ENCODE data around the gene LIF. TPM values are rescaled to one million over a fixed set of nuclear protein-coding genes. Genes with fewer than 3 reads are reported as not detected.

Gene LIF
- total RNA-seq, 1 donor from 2014 or later = 3.8 TPM

GRCh38 chr22:30270832-30271231, 24.3 kb upstream of the LIF start:
- no peak overlapping the region for H3K27ac Mint-ChIP-seq

GRCh38 chr22:30268331-30268730, 21.8 kb upstream of the LIF start:
- no peaks in the 10 kb centered on the region for H3K36me3 Mint-ChIP-seq
- peaks cover 4% of the 10 kb centered on the region for H3K27me3 Mint-ChIP-seq
- H3K4me3 Mint-ChIP-seq = no peak overlapping the region
- no peak for TF ChIP-seq CTCF (conservative IDR thresholded peaks at IDR 0.05)
- H3K9me3 Mint-ChIP-seq = no peaks in the 10 kb centered on the region
- no peak overlapping the region for H3K27ac Mint-ChIP-seq
- DNase-seq (ENCODE audit: extremely low spot score, unreplicated experiment) = no peak
- H3K4me1 Mint-ChIP-seq (ENCODE audit: unreplicated experiment) = no peaks in the 10 kb centered on the region

More at GRCh38 chr22:30270832-30271231, 24.3 kb upstream of the LIF start:
- Mint-ChIP-seq H3K36me3 (no peaks in the 10 kb centered on the region), H3K4me1 (ENCODE audit: unreplicated experiment) (no peaks in the 10 kb centered on the region), H3K4me3 (no peak overlapping the region), H3K27me3 (peaks cover 4% of the 10 kb centered on the region), H3K9me3 (no peaks in the 10 kb centered on the region)
- no peak for TF ChIP-seq CTCF (conservative IDR thresholded peaks at IDR 0.05)
- no peak for DNase-seq (ENCODE audit: extremely low spot score, unreplicated experiment)

- Mint-ChIP-seq H3K36me3 (no peaks in the 10 kb centered on the region), H3K9me3 (no peaks in the 10 kb centered on the region), H3K27me3 (peaks cover 6% of the 10 kb centered on the region), H3K4me1 (ENCODE audit: unreplicated experiment) (no peaks in the 10 kb centered on the region), H3K4me3 (no peak overlapping the region), H3K27ac (no peak overlapping the region)
- TF ChIP-seq CTCF (conservative IDR thresholded peaks at IDR 0.05) = no peak
- DNase-seq (ENCODE audit: extremely low spot score, unreplicated experiment) = no peak
These were observed 21.1 kb upstream of the LIF start for GRCh38 chr22:30267382-30268302.

- Mint-ChIP-seq H3K27me3 (peaks cover 5% of the 10 kb centered on the region), H3K9me3 (no peaks in the 10 kb centered on the region), H3K4me1 (ENCODE audit: unreplicated experiment) (peaks cover 7% of the 10 kb centered on the region), H3K4me3 (no peak within 1 kb of the TSS), H3K27ac (no peak within 1 kb of the TSS), H3K36me3 (no peaks in the 10 kb centered on the region)
- DNase-seq (ENCODE audit: extremely low spot score, unreplicated experiment) = no peak
- TF ChIP-seq CTCF (conservative IDR thresholded peaks at IDR 0.05) = no peak
These were observed 20.2 kb upstream of the LIF start, which contains the start of gene OSM for GRCh38 chr22:30266445-30267381. Gene OSM, minus strand, starts transcription at chr22:30266851. Its CDS starts 52 bp downstream, at chr22:30266799.

GRCh38 chr22:30265823-30266444, 19.4 kb upstream of the LIF start:
- no peak for TF ChIP-seq CTCF (conservative IDR thresholded peaks at IDR 0.05)
- Mint-ChIP-seq H3K27ac (no peak overlapping the region), H3K4me1 (ENCODE audit: unreplicated experiment) (peaks cover 7% of the 10 kb centered on the region), H3K4me3 (no peak overlapping the region), H3K27me3 (peaks cover 5% of the 10 kb centered on the region), H3K36me3 (no peaks in the 10 kb centered on the region), H3K9me3 (no peaks in the 10 kb centered on the region)
- DNase-seq (ENCODE audit: extremely low spot score, unreplicated experiment) = no peak

All from type B pancreatic cell (in vitro differentiated cells).